Suppressor macrophage treated with lipopolysaccharide for 1 hour (primary cell): ENCODE measurements around the gene MYO5B.
"Not testable (repeated sequence)": the region's sequence is repeated elsewhere in the genome, so short reads cannot be mapped to it uniquely, and the experiment has no call there.

Experiments used
- DNase-seq, 3 donors: peaks; one replicate each; pipeline ENCODE4 v3.0.0-alpha.2; 2020 to 2022

The MYO5B gene

DNA sequence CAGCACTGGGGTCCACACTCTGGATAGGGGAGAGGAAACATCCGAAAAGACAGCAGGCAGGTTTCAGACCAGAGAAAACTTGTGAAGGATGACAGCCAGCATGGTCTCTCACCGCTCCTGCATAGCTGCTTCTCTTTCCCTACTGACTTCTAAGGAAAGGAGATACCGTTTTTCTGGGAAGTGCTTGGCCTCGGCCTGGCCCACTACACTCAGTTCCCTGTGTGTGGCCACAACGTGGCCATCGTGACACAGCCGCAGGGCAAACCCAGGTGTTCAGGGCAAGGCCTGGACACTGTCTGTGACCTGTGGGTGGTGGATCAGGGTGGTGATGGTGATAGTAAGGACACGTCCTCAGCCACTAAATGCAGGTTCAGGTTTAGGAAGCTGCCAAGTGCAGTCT lies 347.4 kb downstream of the MYO5B start:
- DNase-seq: no peak

- no peak for DNase-seq
Measured at GRCh38 chr18:49846718-49847470, 348.1 kb downstream of the MYO5B start.

- DNase-seq: no peak
Measured at GRCh38 chr18:49846361-49846662, 348.6 kb downstream of the MYO5B start.

- no peak for DNase-seq
Measured at GRCh38 chr18:49845629-49846360, 349.2 kb downstream of the MYO5B start.

DNA sequence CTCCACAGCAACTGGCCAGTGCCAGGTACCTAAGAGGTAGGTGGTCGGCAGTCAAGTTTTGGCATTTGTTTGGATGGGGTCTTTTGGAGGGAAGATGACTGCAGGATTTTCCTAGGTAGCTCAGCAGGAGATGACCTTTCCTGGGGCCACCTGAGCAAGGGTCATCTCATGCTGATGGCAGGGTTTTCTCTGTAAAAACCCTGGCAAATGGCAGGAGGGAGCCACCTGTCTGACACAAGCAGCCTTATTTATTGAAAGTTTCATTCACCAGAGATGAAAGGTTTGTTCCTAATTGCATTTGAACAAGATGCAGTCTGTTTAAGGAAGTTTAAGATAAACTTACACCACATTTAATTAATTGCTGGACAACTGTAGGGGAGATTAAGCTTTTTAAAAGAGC lies 350.0 kb downstream of the MYO5B start:
- DNase-seq: no peak

GRCh38 chr18:49843778-49844625 lies 350.9 kb downstream of the MYO5B start:
- DNase-seq: no peak

GRCh38 chr18:49843131-49843530 lies 351.8 kb downstream of the MYO5B start:
- DNase-seq: no peak

- DNase-seq: no peak
Measured at GRCh38 chr18:49842656-49843055, 352.3 kb downstream of the MYO5B start.

GRCh38 chr18:49841236-49842217 lies 353.4 kb downstream of the MYO5B start:
- no peak for DNase-seq

DNA sequence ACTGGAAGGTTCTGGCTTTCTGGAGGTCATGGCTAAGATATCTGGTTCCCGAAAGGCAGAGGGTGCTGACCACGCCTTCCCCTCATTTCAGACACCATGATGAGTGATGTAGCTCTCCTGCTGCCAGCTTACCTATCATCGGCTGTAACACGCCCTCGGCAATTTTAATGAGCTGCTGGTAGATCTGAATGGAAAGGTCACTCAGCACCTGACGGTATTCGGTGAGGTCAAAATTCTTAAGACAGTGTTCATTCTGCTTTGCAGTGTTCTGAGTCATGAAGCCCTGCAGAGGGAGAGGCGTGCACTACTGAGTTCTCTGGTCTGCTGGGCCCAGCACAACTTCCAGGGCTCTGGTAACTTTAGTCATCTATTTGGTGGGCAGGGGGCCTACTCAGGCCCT lies 355.9 kb downstream of the MYO5B start:
- no peak for DNase-seq

DNA sequence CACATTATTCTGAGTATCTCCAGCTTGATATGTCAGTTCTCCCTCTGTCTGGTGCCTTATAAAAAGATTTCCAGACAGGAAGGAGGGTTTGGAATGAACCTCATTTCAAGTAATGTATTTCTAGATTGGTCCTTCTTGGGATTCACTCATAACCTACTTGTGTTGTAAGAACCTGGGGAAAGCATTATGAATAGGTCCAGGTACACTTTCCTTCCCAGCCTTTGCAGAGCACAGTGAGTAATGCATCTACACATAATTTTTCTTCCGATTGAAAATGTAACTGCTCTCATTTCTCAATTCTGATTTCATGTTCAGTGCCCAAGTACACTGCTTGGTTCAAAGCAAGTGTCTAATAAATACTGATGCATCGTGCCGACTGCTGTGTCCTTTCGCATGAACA lies 356.6 kb downstream of the MYO5B start:
- no peak for DNase-seq

DNA sequence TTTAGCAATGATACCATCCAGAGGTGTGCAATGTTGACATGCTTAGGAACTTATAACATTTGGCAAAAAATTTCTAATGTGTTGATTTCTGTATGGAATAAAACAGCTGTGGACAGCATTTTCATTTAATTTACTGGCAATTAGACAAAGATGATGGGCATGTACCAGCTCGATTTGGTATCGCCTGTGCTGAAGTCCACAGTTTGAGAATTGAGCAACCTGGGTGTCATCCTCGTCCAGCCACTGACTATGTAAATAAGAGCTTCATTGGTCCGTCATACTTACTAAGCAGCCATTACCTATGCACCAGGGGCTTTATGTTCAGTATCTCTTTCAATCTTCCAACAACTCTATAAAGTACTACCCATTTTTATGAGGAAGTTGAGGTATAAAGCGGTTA lies 357.1 kb downstream of the MYO5B start:
- DNase-seq: no peak

DNA sequence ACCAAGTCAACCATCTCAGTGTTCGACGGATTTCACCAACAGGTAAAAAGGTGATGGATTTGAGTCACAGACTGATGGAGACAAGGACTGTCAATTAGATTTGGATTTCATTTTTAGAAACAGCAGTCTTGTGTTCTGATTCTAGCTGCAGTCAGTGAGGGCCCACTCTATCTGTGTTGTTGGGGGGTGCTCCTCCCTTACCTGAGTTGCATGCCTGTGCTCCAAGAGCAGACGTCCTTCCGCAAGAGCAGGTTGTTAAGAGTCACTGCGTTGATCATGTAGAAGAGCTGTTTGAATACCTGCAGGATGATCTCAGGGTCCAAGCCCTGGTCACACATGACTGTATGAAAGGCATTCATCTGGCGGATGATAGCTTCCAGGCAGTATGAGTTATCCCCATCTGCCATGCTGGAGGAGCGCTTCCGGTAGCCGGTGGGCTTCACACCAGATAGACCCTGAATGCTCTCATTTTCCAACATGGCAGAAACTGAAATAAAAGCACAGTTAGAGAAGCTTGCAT lies 357.6 kb downstream of the MYO5B start:
- not testable (repeated sequence) for DNase-seq

GRCh38 chr18:49835405-49835804 lies 359.5 kb downstream of the MYO5B start:
- DNase-seq: no peak

- no peak for DNase-seq
Measured at GRCh38 chr18:49834258-49834657, 360.7 kb downstream of the MYO5B start.

DNA sequence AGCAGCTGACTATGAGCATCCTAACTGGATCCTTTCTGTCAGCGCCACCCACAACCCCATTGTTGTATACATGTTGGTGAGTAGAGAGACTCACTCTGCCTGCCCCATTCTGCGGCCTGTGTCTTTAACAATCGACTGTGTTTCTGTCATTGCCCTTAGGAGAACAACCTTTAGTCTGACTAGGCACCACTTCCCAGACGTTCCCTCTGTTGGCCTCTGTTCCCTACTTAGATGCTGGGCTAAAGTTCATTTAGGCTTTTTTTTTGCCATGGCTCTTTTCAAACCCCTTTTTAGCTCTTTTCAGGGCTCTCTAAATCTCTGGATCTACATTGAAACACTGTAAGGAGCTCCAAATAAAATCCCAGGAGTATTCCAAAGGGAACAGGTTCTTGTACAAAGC lies 361.1 kb downstream of the MYO5B start:
- DNase-seq: no peak

- DNase-seq: no peak
Measured at GRCh38 chr18:49832221-49832647, 362.7 kb downstream of the MYO5B start.

DNA sequence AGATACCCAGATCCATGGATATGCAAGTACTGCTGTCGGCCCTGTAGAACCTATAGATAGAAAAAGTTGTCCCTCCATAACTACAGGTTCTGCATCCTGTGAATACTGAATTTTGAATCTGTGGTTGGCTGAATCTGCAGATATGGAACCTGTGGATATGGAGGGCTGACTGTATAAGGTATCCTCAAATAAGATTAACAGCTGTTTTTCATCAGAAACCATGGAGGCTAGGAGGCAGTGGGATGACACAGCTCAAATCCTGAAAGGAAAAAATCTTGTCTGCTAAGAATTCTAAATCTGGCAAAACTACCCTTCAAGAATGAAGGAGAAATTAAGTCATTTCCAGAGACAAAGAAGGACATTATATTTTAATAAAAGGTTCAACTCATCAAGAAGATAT lies 367.0 kb downstream of the MYO5B start:
- DNase-seq: no peak

DNA sequence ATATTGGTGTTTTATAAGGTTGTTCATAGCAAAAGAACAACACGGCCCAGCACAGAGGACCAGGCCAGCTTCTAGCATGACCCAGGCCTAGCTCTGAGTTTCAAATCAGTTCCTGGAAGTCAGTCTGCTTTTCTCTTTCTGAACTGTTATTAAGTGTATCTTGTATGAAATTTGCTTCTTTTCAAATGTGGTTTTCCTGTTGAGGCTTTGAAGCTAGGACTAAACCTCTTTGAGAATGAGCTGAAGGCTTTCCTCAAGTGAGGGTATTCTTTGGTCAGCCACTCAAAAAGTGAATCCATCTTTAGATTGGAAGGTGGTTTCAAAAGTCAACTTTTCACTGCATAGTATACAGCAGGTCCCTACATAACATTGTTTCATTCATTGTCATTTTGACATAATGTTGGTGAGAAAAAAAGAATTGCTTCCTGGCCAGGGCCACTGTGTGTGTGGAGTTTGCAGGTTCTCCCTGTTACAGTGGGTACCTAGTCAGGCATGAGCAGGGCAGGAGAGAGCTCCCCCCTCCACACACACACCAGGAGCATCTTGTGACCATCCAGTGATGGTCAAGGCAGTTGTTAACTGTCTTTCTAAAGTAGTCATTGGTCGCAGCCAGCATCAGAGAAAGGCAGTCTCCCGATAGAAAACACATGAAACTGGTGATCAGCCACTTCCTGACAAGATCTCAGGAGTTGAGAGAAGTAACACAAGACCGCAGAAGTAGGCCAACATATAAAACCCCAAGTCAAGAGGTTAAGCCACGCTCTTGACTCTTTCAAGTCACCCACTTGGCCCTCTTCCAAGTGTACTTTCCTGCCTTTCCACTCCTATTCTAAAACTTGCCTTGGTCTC lies 374.9 kb downstream of the MYO5B start:
- peak in 1 of 3 donors; percentile 5 for DNase-seq

DNA sequence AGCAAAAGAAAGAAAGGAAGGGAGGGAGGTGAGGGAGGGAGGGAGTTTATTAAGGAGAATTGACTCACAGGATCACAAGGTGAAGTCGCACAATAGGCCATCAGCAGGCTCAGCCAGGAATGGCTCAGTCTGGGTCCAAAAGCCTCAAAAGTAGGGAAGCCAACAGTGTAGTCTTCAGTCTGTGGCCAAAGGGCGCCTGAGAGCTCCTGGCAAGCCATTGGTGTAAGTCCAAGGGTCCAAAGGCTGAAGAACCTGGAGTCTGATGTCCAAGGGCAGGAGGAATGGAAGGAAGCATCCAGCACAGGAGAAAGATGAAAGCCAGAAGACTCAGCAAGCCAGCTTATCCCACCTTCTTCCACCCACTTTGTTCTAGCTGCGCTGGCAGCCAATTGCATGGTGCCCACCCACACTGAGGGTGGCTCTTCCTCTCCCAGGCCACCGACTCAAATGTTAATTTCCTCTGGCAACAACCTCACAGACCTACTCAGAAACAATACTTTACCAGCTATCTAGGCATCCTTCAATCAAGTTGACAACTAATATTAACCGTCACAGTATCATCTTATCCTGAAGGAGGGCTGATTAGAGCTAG lies 375.8 kb downstream of the MYO5B start:
- DNase-seq: no peak

DNA sequence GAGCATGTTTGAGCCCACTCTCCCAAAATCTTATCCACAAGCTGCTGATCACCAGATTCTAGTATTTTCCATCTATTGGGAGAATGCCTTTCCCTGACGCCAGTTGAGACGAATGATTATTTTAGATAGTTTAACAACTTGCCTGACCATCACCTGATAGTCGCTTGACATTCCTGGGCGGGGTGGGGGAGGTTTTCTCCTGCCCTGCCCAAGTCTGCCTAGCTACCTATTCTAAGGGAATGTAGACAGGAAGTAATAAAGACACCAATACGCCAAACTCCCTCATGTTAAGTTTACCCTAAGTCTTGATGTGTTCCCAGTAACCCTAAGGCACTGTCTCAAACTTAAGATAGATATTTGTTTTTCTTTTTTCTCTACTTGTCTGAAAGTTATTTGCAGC lies 377.0 kb downstream of the MYO5B start:
- DNase-seq: no peak
